HG02678 (cell line): ENCODE results near the gene ESRP2.

Experiments used
- ATAC-seq: cut with Tn5 transposase; IDR thresholded peaks from one replicate; pipeline ENCODE4 v1.9.1; 2021; ENCODE audit warnings: mild to moderate bottlenecking, moderate library complexity; ENCODE audit not compliant: unreplicated experiment

The ESRP2 gene

GRCh38 chr16:68227183-68227793, 8.6 kb downstream of the ESRP2 start:
- ATAC-seq = no peak

GRCh38 chr16:68226116-68226515, 9.8 kb downstream of the ESRP2 start:
- no peak for ATAC-seq

- ATAC-seq = no peak
These were observed 12.9 kb downstream of the ESRP2 start for GRCh38 chr16:68223072-68223471.

- no peak for ATAC-seq
These were observed 16.1 kb downstream of the ESRP2 start for GRCh38 chr16:68219725-68220351.

- ATAC-seq = no peak
These were observed 18.4 kb downstream of the ESRP2 start for GRCh38 chr16:68217506-68217905.

- ATAC-seq = no peak
These were observed 19.7 kb downstream of the ESRP2 start for GRCh38 chr16:68216240-68216639.

GRCh38 chr16:68215302-68215701, 20.6 kb downstream of the ESRP2 start:
- no peak for ATAC-seq

GRCh38 chr16:68214726-68215125, 21.2 kb downstream of the ESRP2 start:
- ATAC-seq = no peak

- no peak for ATAC-seq
These were observed 29.7 kb downstream of the ESRP2 start for GRCh38 chr16:68206245-68206644.

- ATAC-seq = no peak
These were observed 33.8 kb downstream of the ESRP2 start for GRCh38 chr16:68202091-68202519.

GRCh38 chr16:68200088-68200783, 35.7 kb downstream of the ESRP2 start:
- no peak for ATAC-seq

- no peak for ATAC-seq
These were observed 38.7 kb downstream of the ESRP2 start for GRCh38 chr16:68197250-68197649.

- ATAC-seq = no peak
These were observed 41.7 kb downstream of the ESRP2 start for GRCh38 chr16:68194251-68194650.

- ATAC-seq = no peak
These were observed 45.0 kb downstream of the ESRP2 start for GRCh38 chr16:68190736-68191510.

- ATAC-seq = no peak
These were observed 45.8 kb downstream of the ESRP2 start for GRCh38 chr16:68190081-68190480.

- ATAC-seq = no peak
These were observed 47.8 kb downstream of the ESRP2 start for GRCh38 chr16:68188170-68188569.

- ATAC-seq = no peak
These were observed 48.4 kb downstream of the ESRP2 start for GRCh38 chr16:68187505-68187904.

GRCh38 chr16:68186877-68187276, 49.0 kb downstream of the ESRP2 start:
- ATAC-seq = no peak

GRCh38 chr16:68183046-68183445, 52.9 kb downstream of the ESRP2 start:
- no peak for ATAC-seq

- no peak for ATAC-seq
These were observed 56.1 kb downstream of the ESRP2 start for GRCh38 chr16:68179855-68180254.

- ATAC-seq = no peak
These were observed 56.6 kb downstream of the ESRP2 start for GRCh38 chr16:68179196-68179795.
